ENCODE data around the gene ZFP36L1. TPM values are rescaled to one million over a fixed set of nuclear protein-coding genes. Genes with fewer than 3 reads are reported as not detected.

The ZFP36L1 gene
- total and polyA plus RNA-seq, 2 of the 13 experiments (the other 11 are each of a cell fraction or from before 2014, with no cell fraction given) = 7.4 to 10.2 TPM

DNA sequence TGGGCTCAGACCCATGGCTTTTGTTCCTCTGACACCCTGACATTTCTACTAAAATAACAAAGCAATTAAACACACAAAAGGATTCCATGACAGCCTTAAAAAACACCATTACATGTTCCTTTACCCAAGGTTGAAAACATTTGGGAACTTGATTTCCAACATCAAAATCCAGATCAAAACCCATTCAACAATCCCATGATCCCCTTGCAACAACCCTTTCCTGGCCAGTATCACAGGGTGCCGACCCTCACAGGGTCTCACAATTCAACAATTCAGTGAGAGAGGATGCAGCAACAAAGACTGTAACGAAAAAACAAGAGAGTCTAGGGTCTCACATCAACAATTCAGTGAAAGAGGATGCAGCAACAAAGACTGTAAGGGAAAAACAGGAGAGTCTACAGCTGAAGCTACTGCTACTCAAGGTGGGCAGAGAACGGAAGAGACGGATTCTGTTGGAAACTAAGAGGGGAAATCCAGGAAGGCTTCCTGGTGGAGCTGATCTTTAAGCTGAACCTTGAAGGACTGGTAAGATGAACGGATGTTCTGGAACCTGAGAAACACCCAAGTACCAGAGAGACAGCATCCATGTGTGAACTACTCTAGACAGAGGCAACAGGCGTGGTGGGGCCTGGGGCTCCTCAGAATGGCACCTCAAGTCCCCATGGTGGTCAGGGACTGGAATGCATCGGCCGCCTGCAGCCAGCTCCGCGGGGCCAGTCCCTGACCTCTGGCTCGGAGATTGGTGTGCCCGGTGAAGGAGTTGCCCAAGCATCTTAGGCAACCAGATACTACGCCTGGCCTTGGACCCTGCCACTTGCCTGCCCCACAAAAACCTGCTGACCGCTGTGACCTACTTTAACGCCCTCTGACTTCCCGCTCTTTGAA lies 22.7 kb upstream of the ZFP36L1 start (continued):
- peak; percentile 72 for TF ChIP-seq ZNF652 (CRISPR knock-in tag; IDR thresholded peaks at IDR 0.05; ENCODE audit: borderline replicate concordance, low read depth)
- TF ChIP-seq ZNF781 (CRISPR knock-in tag; IDR thresholded peaks at IDR 0.05; ENCODE audit: borderline replicate concordance, not compliant biosample characterization) = peak; percentile 40

DNA sequence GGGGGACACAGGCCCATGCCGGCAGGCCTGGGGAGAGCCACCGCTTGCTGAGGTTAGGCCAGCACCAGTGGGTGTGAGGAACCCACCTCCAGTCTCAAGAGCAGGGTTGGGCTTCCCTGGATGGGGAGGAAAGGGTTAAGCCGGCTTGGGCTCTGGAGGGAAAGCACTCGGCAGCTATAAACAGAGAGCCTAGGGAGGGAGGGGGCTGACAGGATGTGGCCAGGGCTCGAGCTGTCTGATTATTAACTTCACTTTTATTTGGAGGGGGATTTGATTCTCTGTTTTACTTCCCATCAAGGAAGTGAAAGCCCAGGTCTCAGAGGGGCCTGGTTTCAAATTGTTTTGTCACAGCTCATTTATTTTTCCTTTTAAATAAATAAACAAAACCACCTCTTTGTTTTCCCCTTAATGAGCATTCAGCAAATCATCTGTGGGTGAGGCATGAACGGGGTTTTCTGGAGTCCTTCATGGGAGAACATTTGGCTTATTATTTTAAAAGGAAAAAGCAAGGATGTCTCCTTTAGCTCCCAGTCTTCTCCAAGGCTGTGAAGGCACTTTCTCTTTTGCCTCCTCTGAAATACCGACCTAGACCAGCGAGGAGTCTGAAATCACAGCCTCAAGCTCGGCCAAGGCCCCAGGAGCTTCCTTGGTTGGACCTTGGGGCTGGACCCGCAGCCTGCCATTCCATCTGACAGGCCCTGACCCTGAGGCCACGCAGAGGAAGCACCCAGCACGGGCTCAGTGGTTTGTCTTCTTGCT lies 21.9 kb upstream of the ZFP36L1 start:
- intact Hi-C loops (cut with micrococcal nuclease; ENCODE audit: unreplicated experiment) = loop anchor here (1.0 to 10.0 kb wide), 3 partner anchors 17 to 566 kb away; no protein-coding TSS in a partner anchor
- Histone ChIP-seq H3K4me1 (ENCODE audit: insufficient read depth, low read length) (peaks cover 60% of the 10 kb centered on the region), H3K27me3 (ENCODE audit: control insufficient read depth in 1 of 2, insufficient read depth in 2 of 2, low read length in 2 of 2) (no peaks in the 10 kb centered on the region), H3K4me3 (replicated peaks in 1 of 3; ENCODE audit: insufficient read depth in 1 of 3, low read depth in 2 of 3, low read length in 3 of 3) (peak overlapping the region; percentile 40 to 62 (median 49)), H3K79me2 (ENCODE audit: insufficient read depth, low read length) (no peaks in the 10 kb centered on the region), H4K20me1 (ENCODE audit: insufficient read depth, low read length) (no peaks in the 10 kb centered on the region), H3K4me2 (ENCODE audit: low read depth, low read length) (peak overlapping the region; percentile 88), H3K9ac (ENCODE audit: insufficient read depth, low read depth, low read length) (peak overlapping the region; percentile 44), H3K36me3 (replicated peaks in 1 of 2; ENCODE audit: control insufficient read depth in 1 of 2, insufficient read depth in 2 of 2, low read length in 2 of 2) (no peaks in the 10 kb centered on the region), H3K27ac (ENCODE audit: extremely low read length, insufficient read depth, low read length) (peak overlapping the region; percentile 62), H2AFZ (ENCODE audit: low read length) (no peak overlapping the region), H3K9me3 (ENCODE audit: low read length) (no peaks in the 10 kb centered on the region)
- WGBS (ENCODE audit: low lambda C conversion rate) = 2% methylated on average over 10 of the region's 12 CpGs
- BruUV-seq (replicated peaks) = no TSS peak
- POLR2A ChIA-PET = interaction anchor here (0.8 to 5.6 kb wide), 10 partner anchors 9 to 99 kb away, joined by 3 to 74 read pairs (median 5); partner anchors contain the start of gene ZFP36L1
- in situ Hi-C loops (cut with HindIII; ENCODE audit: extremely low pct_ligation_motif_present, low pct_unique_long_range_greater_than_20kb) = loop anchor here (5.0 to 25.0 kb wide), 3 partner anchors 567 to 1202 kb away; partner anchors contain the start of genes ARG2 and PIGH
- DNase-seq (ENCODE audit: low spot score) (peak; percentile 74), FAIRE-seq (peak; percentile 89), ATAC-seq (peak; percentile 71)
- CTCF ChIA-PET (ENCODE audit: low intra/inter-chr PET ratio, low total read pairs) = interaction anchor here (0.9 kb wide), 1 partner anchor 26 kb away, joined by 3 read pairs; no protein-coding TSS in a partner anchor
- TF ChIP-seq ZNF619 (CRISPR knock-in tag; IDR thresholded peaks at IDR 0.05) (no peak), ZNF10 (CRISPR knock-in tag; IDR thresholded peaks at IDR 0.05; ENCODE audit: borderline replicate concordance, low read depth) (no peak), PBX2 (CRISPR knock-in tag; IDR thresholded peaks at IDR 0.05) (no peak), ZNF703 (CRISPR knock-in tag; IDR thresholded peaks at IDR 0.05; ENCODE audit: borderline replicate concordance) (no peak), SMC3 (IDR thresholded peaks at IDR 0.05; ENCODE audit: low read length) (no peak), ZNF670 (CRISPR knock-in tag; IDR thresholded peaks at IDR 0.05; ENCODE audit: borderline replicate concordance) (no peak), CBX1 (IDR thresholded peaks at IDR 0.05; ENCODE audit: low read depth) (no peak), NCOA5 (CRISPR knock-in tag; IDR thresholded peaks at IDR 0.05) (no peak), ZNF17 (CRISPR knock-in tag; IDR thresholded peaks at IDR 0.05) (no peak), KAT7 (CRISPR knock-in tag; IDR thresholded peaks at IDR 0.05; ENCODE audit: borderline replicate concordance) (peak; percentile 49; the same call in 1 of the 2 replicates), ZNF430 (CRISPR knock-in tag; IDR thresholded peaks at IDR 0.05) (no peak)
- TF ChIP-seq, protein P1, sequence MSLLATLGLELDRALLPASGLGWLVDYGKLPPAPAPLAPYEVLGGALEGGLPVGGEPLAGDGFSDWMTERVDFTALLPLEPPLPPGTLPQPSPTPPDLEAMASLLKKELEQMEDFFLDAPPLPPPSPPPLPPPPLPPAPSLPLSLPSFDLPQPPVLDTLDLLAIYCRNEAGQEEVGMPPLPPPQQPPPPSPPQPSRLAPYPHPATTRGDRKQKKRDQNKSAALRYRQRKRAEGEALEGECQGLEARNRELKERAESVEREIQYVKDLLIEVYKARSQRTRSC (CRISPR knock-in tag; IDR thresholded peaks at IDR 0.05; ENCODE audit: low read depth) = no peak
- TF ChIP-seq, protein P2, sequence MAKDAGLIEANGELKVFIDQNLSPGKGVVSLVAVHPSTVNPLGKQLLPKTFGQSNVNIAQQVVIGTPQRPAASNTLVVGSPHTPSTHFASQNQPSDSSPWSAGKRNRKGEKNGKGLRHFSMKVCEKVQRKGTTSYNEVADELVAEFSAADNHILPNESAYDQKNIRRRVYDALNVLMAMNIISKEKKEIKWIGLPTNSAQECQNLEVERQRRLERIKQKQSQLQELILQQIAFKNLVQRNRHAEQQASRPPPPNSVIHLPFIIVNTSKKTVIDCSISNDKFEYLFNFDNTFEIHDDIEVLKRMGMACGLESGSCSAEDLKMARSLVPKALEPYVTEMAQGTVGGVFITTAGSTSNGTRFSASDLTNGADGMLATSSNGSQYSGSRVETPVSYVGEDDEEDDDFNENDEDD (CRISPR knock-in tag; IDR thresholded peaks at IDR 0.05; ENCODE audit: borderline replicate concordance) = peak; percentile 65; the same call in 1 of the 2 replicates
- TF ChIP-seq, protein P3, sequence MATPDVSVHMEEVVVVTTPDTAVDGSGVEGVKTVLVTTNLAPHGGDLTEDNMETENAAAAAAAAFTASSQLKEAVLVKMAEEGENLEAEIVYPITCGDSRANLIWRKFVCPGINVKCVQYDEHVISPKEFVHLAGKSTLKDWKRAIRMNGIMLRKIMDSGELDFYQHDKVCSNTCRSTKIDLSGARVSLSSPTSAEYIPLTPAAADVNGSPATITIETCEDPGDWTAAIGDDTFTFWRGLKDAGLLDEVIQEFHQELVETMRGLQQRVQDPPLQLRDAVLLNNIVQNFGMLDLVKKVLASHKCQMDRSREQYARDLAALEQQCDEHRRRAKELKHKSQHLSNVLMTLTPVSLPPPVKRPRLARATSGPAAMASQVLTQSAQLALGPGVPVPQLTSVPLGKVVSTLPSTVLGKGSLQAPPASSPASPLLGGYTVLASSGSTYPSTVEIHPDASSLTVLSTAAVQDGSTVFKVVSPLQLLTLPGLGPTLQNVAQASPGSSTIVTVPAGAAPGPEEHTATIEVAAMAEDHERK (CRISPR knock-in tag; IDR thresholded peaks at IDR 0.05; ENCODE audit: low read depth) = no peak

Measured in HepG2 (cell line).